CD4-positive, alpha-beta T cell treated with Interleukin-1 beta for 1 hour (primary cell): ENCODE data around the gene HELB.

ENCODE experiments used
- DNase-seq, 2 donors: peaks; one replicate each; pipeline ENCODE4 v3.0.0-alpha.2; 2020 to 2022

HELB gene

GRCh38 chr12:66367015-66367667, 64.8 kb downstream of the HELB start:
- no peak for DNase-seq

DNA sequence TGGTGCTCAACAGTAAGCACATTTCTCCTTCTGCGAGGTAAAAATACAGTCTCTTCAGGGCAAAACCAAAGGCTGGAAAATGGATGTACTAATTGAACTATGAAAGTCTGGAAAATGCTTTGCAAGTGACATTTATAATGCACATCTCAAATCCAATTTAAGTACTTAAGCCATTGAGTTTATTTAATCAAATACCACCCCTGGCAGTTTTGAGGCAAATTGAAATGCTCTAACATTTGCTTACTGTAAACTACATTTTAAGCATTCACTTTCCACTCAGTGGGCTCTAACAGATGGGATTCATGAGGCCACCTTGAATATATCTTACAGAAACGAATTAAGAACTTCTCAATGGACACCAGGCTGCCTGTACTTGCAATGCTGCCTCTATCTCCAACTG, 69.7 kb downstream of the HELB start:
- no peak for DNase-seq

GRCh38 chr12:66375560-66375959, 73.3 kb downstream of the HELB start:
- no peak for DNase-seq

DNA sequence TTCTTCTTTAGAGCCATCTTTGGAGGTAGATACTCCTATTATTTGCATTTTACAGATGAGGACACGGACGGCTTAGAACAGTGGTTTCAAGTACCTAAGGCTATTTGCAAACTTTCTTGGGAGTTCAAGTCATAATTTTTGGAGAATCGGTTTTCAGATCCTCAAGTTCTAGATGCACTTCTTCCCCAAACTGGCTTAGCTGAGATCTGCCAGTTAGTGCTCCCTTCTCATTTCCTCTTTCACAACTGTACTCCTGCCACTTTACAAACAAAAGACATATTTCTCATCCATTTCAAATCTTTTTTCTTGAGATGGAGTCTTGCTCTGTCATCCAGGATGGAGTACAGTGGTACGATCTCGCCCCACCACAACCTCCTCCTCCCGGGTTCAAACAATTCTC, 77.3 kb downstream of the HELB start:
- DNase-seq = no peak

DNA sequence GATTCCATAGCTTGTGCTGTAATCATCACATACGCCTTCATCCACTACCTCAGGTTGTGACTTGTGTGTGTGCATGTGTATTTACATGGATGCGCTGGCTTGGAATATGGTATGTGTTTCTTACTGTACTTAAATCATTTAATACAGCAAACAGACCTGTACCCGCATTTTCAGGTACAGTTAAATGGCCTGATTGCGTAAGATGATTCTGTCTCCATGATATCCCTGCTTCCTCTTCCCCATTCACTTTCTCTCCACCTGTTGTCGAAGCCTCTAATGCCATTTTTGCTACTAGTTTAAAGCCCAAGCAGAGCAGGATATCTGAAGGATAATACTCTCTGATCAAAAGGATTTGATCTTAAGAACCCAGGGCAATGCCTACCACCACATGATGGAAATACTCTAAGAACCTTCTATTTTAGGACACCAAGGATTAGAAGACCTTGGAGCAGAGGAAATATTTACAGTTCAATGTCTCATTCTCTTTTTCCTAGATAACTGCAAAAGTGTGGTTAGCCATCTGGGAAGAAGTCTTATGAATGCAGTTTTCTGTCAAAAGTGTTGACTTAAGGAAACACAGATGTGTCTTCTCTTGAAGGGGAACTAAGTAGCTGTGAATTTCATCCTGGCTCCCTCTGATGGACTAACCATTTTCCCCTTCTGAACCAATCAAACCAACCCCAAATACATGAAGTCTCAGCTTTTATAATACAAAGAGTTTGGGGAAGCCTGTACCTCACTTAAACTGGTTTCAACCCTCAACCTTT, 78.7 kb downstream of the HELB start:
- DNase-seq = no peak

- no peak for DNase-seq
Observed at GRCh38 chr12:66387117-66387516, 84.8 kb downstream of the HELB start.
